Measurements from ENCODE around the gene ALG6. TPM values are rescaled to one million over a fixed set of nuclear protein-coding genes. Genes with fewer than 3 reads are reported as not detected.

The ALG6 gene
- 22.9 TPM for polyA plus RNA-seq (2013)

GRCh38 chr1:63367215-63368103, at the start of gene ALG6:
ALG6 (plus strand) TSS chr1:63367627; CDS start chr1:63370978, 3,351 bp downstream.
- POLR2A ChIA-PET = no interaction called here
- Histone ChIP-seq H3K4me3 (ENCODE audit: control insufficient read depth in 1 of 7, extremely low read depth in 1 of 7, insufficient read depth in 4 of 7, low read depth in 2 of 7, low read length in 6 of 7) (peak within 1 kb of the TSS; percentile 75 to 97 (median 93)), H3K9me3 (ENCODE audit: control extremely low read depth in 1 of 5, control insufficient read depth in 4 of 5, insufficient read depth in 2 of 5, low read depth in 1 of 5, low read length in 4 of 5) (no peaks in the 10 kb centered on the region), H3K27ac (ENCODE audit: insufficient read depth in 1 of 2, low read depth in 1 of 2, low read length in 2 of 2, poor library complexity in 1 of 2, severe bottlenecking in 2 of 2) (peak within 1 kb of the TSS in 1 of 2 experiments; percentile 70), H3K36me3 (ENCODE audit: control insufficient read depth in 4 of 4, insufficient read depth in 4 of 4, low read length in 3 of 4) (peaks cover 2 to 8% (median 7%) of the 10 kb centered on the region in 4 experiments), H3K27me3 (replicated peaks in 2 of 5; ENCODE audit: control insufficient read depth in 4 of 5, insufficient read depth in 5 of 5, low read length in 4 of 5) (no peaks in the 10 kb centered on the region), H3K4me1 (ENCODE audit: control extremely low read depth in 1 of 4, control insufficient read depth in 4 of 4, insufficient read depth in 4 of 4, low read length in 3 of 4) (peaks cover 0 to 16% (median 11%) of the 10 kb centered on the region in 4 experiments)
- CTCF ChIA-PET = no interaction called here
- peak; percentile 90 to 93 (median 93) for DNase-seq
- whole genome bisulfite sequencing (ENCODE audit: insufficient coverage) = under 1% methylated on average over 74 of the region's 77 CpGs

- ChIA-PET POLR2A (no interaction called here), CTCF (interaction anchor here (4.1 to 5.2 kb wide), 2 partner anchors 10 to 16 kb away, joined by 15 to 38 read pairs; no protein-coding TSS in a partner anchor)
- DNase-seq = no peak
- H3K9me3 ChIP-seq (ENCODE audit: control extremely low read depth in 1 of 5, control insufficient read depth in 4 of 5, insufficient read depth in 2 of 5, low read depth in 1 of 5, low read length in 4 of 5) = peaks cover 0 to 8% (median 0%) of the 10 kb centered on the region in 5 experiments
- peaks cover 18 to 88% (median 53%) of the 10 kb centered on the region in 5 experiments for H3K27me3 ChIP-seq (replicated peaks in 2 of 5; ENCODE audit: control insufficient read depth in 4 of 5, insufficient read depth in 5 of 5, low read length in 4 of 5)
- peak overlapping the region in 3 of 7 experiments; percentile 54 to 64 (median 61) for H3K4me3 ChIP-seq (ENCODE audit: control insufficient read depth in 1 of 7, extremely low read depth in 1 of 7, insufficient read depth in 4 of 7, low read depth in 2 of 7, low read length in 6 of 7)
- 5% methylated on average over 10 of the region's 14 CpGs for WGBS (ENCODE audit: insufficient coverage)
- H3K27ac ChIP-seq (ENCODE audit: insufficient read depth in 1 of 2, low read depth in 1 of 2, low read length in 2 of 2, poor library complexity in 1 of 2, severe bottlenecking in 2 of 2) = no peak overlapping the region
- peaks cover 3 to 31% (median 28%) of the 10 kb centered on the region in 4 experiments for H3K4me1 ChIP-seq (ENCODE audit: control extremely low read depth in 1 of 4, control insufficient read depth in 4 of 4, insufficient read depth in 4 of 4, low read length in 3 of 4)
- no peaks in the 10 kb centered on the region for H3K36me3 ChIP-seq (ENCODE audit: control insufficient read depth in 4 of 4, insufficient read depth in 4 of 4, low read length in 3 of 4)
Measured at GRCh38 chr1:63317817-63318152, 49.6 kb upstream of the ALG6 start.

GRCh38 chr1:63318201-63318979, 49.0 kb upstream of the ALG6 start:
- H3K36me3 ChIP-seq (ENCODE audit: control insufficient read depth in 4 of 4, insufficient read depth in 4 of 4, low read length in 3 of 4) = no peaks in the 10 kb centered on the region
- peaks cover 3 to 37% (median 34%) of the 10 kb centered on the region in 4 experiments for H3K4me1 ChIP-seq (ENCODE audit: control extremely low read depth in 1 of 4, control insufficient read depth in 4 of 4, insufficient read depth in 4 of 4, low read length in 3 of 4)
- peak in 1 of 3 donors; percentile 22 for DNase-seq
- CTCF ChIA-PET = interaction anchor here (2.2 to 5.2 kb wide), 3 partner anchors 9 to 16 kb away, joined by 9 to 38 read pairs (median 15); no protein-coding TSS in a partner anchor
- no peak overlapping the region for H3K27ac ChIP-seq (ENCODE audit: insufficient read depth in 1 of 2, low read depth in 1 of 2, low read length in 2 of 2, poor library complexity in 1 of 2, severe bottlenecking in 2 of 2)
- no peak overlapping the region for H3K4me3 ChIP-seq (ENCODE audit: control insufficient read depth in 1 of 7, extremely low read depth in 1 of 7, insufficient read depth in 4 of 7, low read depth in 2 of 7, low read length in 6 of 7)
- peaks cover 18 to 89% (median 50%) of the 10 kb centered on the region in 5 experiments for H3K27me3 ChIP-seq (replicated peaks in 2 of 5; ENCODE audit: control insufficient read depth in 4 of 5, insufficient read depth in 5 of 5, low read length in 4 of 5)
- POLR2A ChIA-PET = interaction anchor here (0.6 kb wide), 1 partner anchor 883 kb away, joined by 4 read pairs; no protein-coding TSS in a partner anchor
- 17% methylated on average over 9 of the region's 28 CpGs for WGBS (ENCODE audit: insufficient coverage)
- H3K9me3 ChIP-seq (ENCODE audit: control extremely low read depth in 1 of 5, control insufficient read depth in 4 of 5, insufficient read depth in 2 of 5, low read depth in 1 of 5, low read length in 4 of 5) = peaks cover 0 to 8% (median 0%) of the 10 kb centered on the region in 5 experiments

GRCh38 chr1:63319046-63320021, 48.1 kb upstream of the ALG6 start:
- no peak overlapping the region for H3K4me3 ChIP-seq (ENCODE audit: control insufficient read depth in 1 of 7, extremely low read depth in 1 of 7, insufficient read depth in 4 of 7, low read depth in 2 of 7, low read length in 6 of 7)
- peaks cover 18 to 96% (median 52%) of the 10 kb centered on the region in 5 experiments for H3K27me3 ChIP-seq (replicated peaks in 2 of 5; ENCODE audit: control insufficient read depth in 4 of 5, insufficient read depth in 5 of 5, low read length in 4 of 5)
- H3K36me3 ChIP-seq (ENCODE audit: control insufficient read depth in 4 of 4, insufficient read depth in 4 of 4, low read length in 3 of 4) = no peaks in the 10 kb centered on the region
- DNase-seq = peak in 2 of 3 donors; percentile 30 to 40
- 6% methylated on average over 60 of the region's 60 CpGs for WGBS (ENCODE audit: insufficient coverage)
- ChIA-PET CTCF (interaction anchor here (1.0 to 4.1 kb wide), 4 partner anchors 10 to 219 kb away, joined by 3 to 15 read pairs (median 8); no protein-coding TSS in a partner anchor), POLR2A (interaction anchor here (0.6 kb wide), 1 partner anchor 883 kb away, joined by 4 read pairs; no protein-coding TSS in a partner anchor)
- peaks cover 3 to 45% (median 43%) of the 10 kb centered on the region in 4 experiments for H3K4me1 ChIP-seq (ENCODE audit: control extremely low read depth in 1 of 4, control insufficient read depth in 4 of 4, insufficient read depth in 4 of 4, low read length in 3 of 4)
- H3K27ac ChIP-seq (ENCODE audit: insufficient read depth in 1 of 2, low read depth in 1 of 2, low read length in 2 of 2, poor library complexity in 1 of 2, severe bottlenecking in 2 of 2) = no peak overlapping the region
- H3K9me3 ChIP-seq (ENCODE audit: control extremely low read depth in 1 of 5, control insufficient read depth in 4 of 5, insufficient read depth in 2 of 5, low read depth in 1 of 5, low read length in 4 of 5) = peaks cover 0 to 8% (median 0%) of the 10 kb centered on the region in 5 experiments

GRCh38 chr1:63320022-63320721, 47.3 kb upstream of the ALG6 start:
- Histone ChIP-seq H3K4me3 (ENCODE audit: control insufficient read depth in 1 of 7, extremely low read depth in 1 of 7, insufficient read depth in 4 of 7, low read depth in 2 of 7, low read length in 6 of 7) (peak overlapping the region in 1 of 7 experiments; percentile 41), H3K27ac (ENCODE audit: insufficient read depth in 1 of 2, low read depth in 1 of 2, low read length in 2 of 2, poor library complexity in 1 of 2, severe bottlenecking in 2 of 2) (no peak overlapping the region), H3K4me1 (ENCODE audit: control extremely low read depth in 1 of 4, control insufficient read depth in 4 of 4, insufficient read depth in 4 of 4, low read length in 3 of 4) (peaks cover 3 to 45% (median 45%) of the 10 kb centered on the region in 4 experiments), H3K9me3 (ENCODE audit: control extremely low read depth in 1 of 5, control insufficient read depth in 4 of 5, insufficient read depth in 2 of 5, low read depth in 1 of 5, low read length in 4 of 5) (peaks cover 0 to 8% (median 0%) of the 10 kb centered on the region in 5 experiments), H3K27me3 (replicated peaks in 2 of 5; ENCODE audit: control insufficient read depth in 4 of 5, insufficient read depth in 5 of 5, low read length in 4 of 5) (peaks cover 18 to 100% (median 54%) of the 10 kb centered on the region in 5 experiments), H3K36me3 (ENCODE audit: control insufficient read depth in 4 of 4, insufficient read depth in 4 of 4, low read length in 3 of 4) (no peaks in the 10 kb centered on the region)
- DNase-seq = peak in 2 of 3 donors; percentile 52 to 61
- ChIA-PET CTCF (interaction anchor here (1.0 to 4.1 kb wide), 4 partner anchors 9 to 218 kb away, joined by 3 to 15 read pairs (median 8); no protein-coding TSS in a partner anchor), POLR2A (no interaction called here)
- 5% methylated on average over 44 of the region's 47 CpGs for WGBS (ENCODE audit: insufficient coverage)

Measured in common myeloid progenitor, CD34-positive (primary cell).